Uterus (tissue), 4 donors: ENCODE data around the gene LAMB4. TPM values are rescaled to one million over a fixed set of nuclear protein-coding genes. Genes with fewer than 3 reads are reported as not detected.

Experiments
- DNase-seq, 2 donors: peaks; one replicate each; pipeline ENCODE4 v3.0.0-alpha.2; 2019 to 2020
- H3K27ac ChIP-seq, 2 donors: fragments of 200-600 bp; sonication (generic); 1 replicate in 1 of 2; 2 replicates in 1 of 2; pipeline ENCODE4 v1.5.1; 2016 to 2018
- H3K27me3 ChIP-seq, 2 donors: fragments of 200-600 bp; sonication (generic); one replicate each; pipeline ENCODE4 v1.5.1; 2018 to 2019; ENCODE audit warnings: control low read depth in 1 of 2
- H3K36me3 ChIP-seq, 2 donors: fragments of 200-600 bp; sonication (generic); one replicate each; pipeline ENCODE4 v1.5.1; 2019; ENCODE audit warnings: control low read depth in 1 of 2
- H3K4me1 ChIP-seq, 2 donors: fragments of 200-600 bp; sonication (generic); one replicate each; pipeline ENCODE4 v1.5.1; 2018 to 2019; ENCODE audit warnings: control low read depth in 1 of 2
- H3K4me3 ChIP-seq, 2 donors: fragments of 200-600 bp; sonication (generic); 1 replicate in 1 of 2; 2 replicates in 1 of 2; pipeline ENCODE4 v1.5.1; 2018 to 2019; ENCODE audit warnings: mild to moderate bottlenecking in 1 of 2
- H3K9me3 ChIP-seq, 2 donors: fragments of 200-600 bp; sonication (generic); one replicate each; pipeline ENCODE4 v1.5.1; 2019; ENCODE audit warnings: control low read depth in 1 of 2
- CTCF ChIP-seq, 4 experiments: fragments of 200-600 bp in 2 of 4; fragments of 450-650 bp in 2 of 4; sonication (generic) in 2 of 4; IDR thresholded peaks; one replicate each; pipeline ENCODE4 v1.5.1; 2016 to 2019; ENCODE audit warnings: antibody characterized with exemption in 4 of 4, mild to moderate bottlenecking in 2 of 4, moderate library complexity in 1 of 4
- POLR2A ChIP-seq, 2 donors: fragments of 450-650 bp; IDR thresholded peaks; one replicate each; pipeline ENCODE4 v1.6.1; 2016; ENCODE audit warnings: antibody characterized with exemption in 2 of 2, mild to moderate bottlenecking in 1 of 2, moderate library complexity in 1 of 2
- intact Hi-C: fragments of 100-400 bp; cut with DNase I; formaldehyde crosslinking; loops from one replicate; pipeline ENCODE4 v1.15.1; 2023; ENCODE audit warnings: low total_unique reads
- small RNA-seq: library from RNA; depleted of rRNA; stranded (forward); fragments of <200 nt; gene quantifications from one replicate; pipeline ENCODE3, GENCODE V24; 2016
- total RNA-seq, 4 donors: library from RNA; depleted of rRNA in 3 of 4; stranded (reverse); fragments of >200 nt in 3 of 4; gene quantifications; one replicate each; pipeline versions ENCODE4 v1.1.0 to v1.2.4, GENCODE V29; 2014 to 2023
- donor health status: DM: yes; HTN: yes; CAD: no.

LAMB4 gene
- total RNA-seq, 4 donors from 2014 or later: 0.59 to 0.90 TPM; not detected in 2

GRCh38 chr7:107978815-107979408 is 151.2 kb downstream of the LAMB4 start:
- no peaks in the 10 kb centered on the region for H3K36me3 ChIP-seq
- no peaks in the 10 kb centered on the region for H3K9me3 ChIP-seq
- no peak overlapping the region for H3K27ac ChIP-seq
- TF ChIP-seq POLR2A (IDR thresholded peaks at IDR 0.05) (no peak), CTCF (IDR thresholded peaks at IDR 0.05) (no peak)
- no peak for DNase-seq
- no peaks in the 10 kb centered on the region for H3K4me1 ChIP-seq
- H3K4me3 ChIP-seq: no peak overlapping the region
- intact Hi-C loops: no loop called here
- no peaks in the 10 kb centered on the region for H3K27me3 ChIP-seq

- no peak for DNase-seq
- H3K27ac ChIP-seq: peak overlapping the region in 1 of 2 donors; percentile 3
- no peak overlapping the region for H3K4me3 ChIP-seq
- no peaks in the 10 kb centered on the region for H3K9me3 ChIP-seq
- no peaks in the 10 kb centered on the region for H3K27me3 ChIP-seq
- no peaks in the 10 kb centered on the region for H3K4me1 ChIP-seq
- intact Hi-C loops: no loop called here
- no peaks in the 10 kb centered on the region for H3K36me3 ChIP-seq
- TF ChIP-seq CTCF (IDR thresholded peaks at IDR 0.05): no peak
- no peak for TF ChIP-seq POLR2A (IDR thresholded peaks at IDR 0.05)
Observed at GRCh38 chr7:107977048-107977447, 153.1 kb downstream of the LAMB4 start.

- Histone ChIP-seq H3K27me3 (no peaks in the 10 kb centered on the region), H3K27ac (no peak overlapping the region), H3K4me1 (peaks cover 0 to under 1% of the 10 kb centered on the region in 2 donors), H3K9me3 (no peaks in the 10 kb centered on the region), H3K4me3 (no peak overlapping the region), H3K36me3 (no peaks in the 10 kb centered on the region)
- no peak for TF ChIP-seq POLR2A (IDR thresholded peaks at IDR 0.05)
- TF ChIP-seq CTCF (IDR thresholded peaks at IDR 0.05): no peak
- intact Hi-C loops: no loop called here
- DNase-seq: no peak
Observed at GRCh38 chr7:107976620-107977019, 153.5 kb downstream of the LAMB4 start.

GRCh38 chr7:107975394-107976013 is 154.7 kb downstream of the LAMB4 start:
- Histone ChIP-seq H3K4me1 (peaks cover 0 to 4% of the 10 kb centered on the region in 2 donors), H3K9me3 (no peaks in the 10 kb centered on the region), H3K27me3 (no peaks in the 10 kb centered on the region), H3K27ac (no peak overlapping the region), H3K4me3 (no peak overlapping the region), H3K36me3 (no peaks in the 10 kb centered on the region)
- no peak for DNase-seq
- no peak for TF ChIP-seq POLR2A (IDR thresholded peaks at IDR 0.05)
- no peak for TF ChIP-seq CTCF (IDR thresholded peaks at IDR 0.05)
- intact Hi-C loops: no loop called here

- Histone ChIP-seq H3K27ac (peak overlapping the region; percentile 58 to 79), H3K9me3 (no peaks in the 10 kb centered on the region), H3K27me3 (no peaks in the 10 kb centered on the region), H3K36me3 (no peaks in the 10 kb centered on the region), H3K4me3 (no peak overlapping the region), H3K4me1 (peaks cover 0 to 4% of the 10 kb centered on the region in 2 donors)
- DNase-seq: no peak
- no peak for TF ChIP-seq CTCF (IDR thresholded peaks at IDR 0.05)
- intact Hi-C loops: no loop called here
Observed at GRCh38 chr7:107973861-107974260, 156.3 kb downstream of the LAMB4 start.

Small RNA genes within 50 kb of the gene (small RNA-seq; reads per million reads assigned to genes)
- gene RF00012: not detected

Other genes with a start within 250 kb of the LAMB4 start
- 100 to 1,000 TPM in 1 of 4 donors, 10 to 100 TPM in 3; 50.2 to 127 (median 64.3) TPM for gene DLD, start 239.2 kb downstream of the LAMB4 start, total RNA-seq
- 100 to 1,000 TPM in 3 of 4 donors, 10 to 100 TPM in 1; 87.9 to 322 (median 200) TPM for gene LAMB1, start 127.2 kb downstream of the LAMB4 start, total RNA-seq